ENCODE results near the gene ATP8A2.
"Not testable (repeated sequence)": the region's sequence is repeated elsewhere in the genome, so short reads cannot be mapped to it uniquely, and the experiment has no call there.

Gene ATP8A2

DNA sequence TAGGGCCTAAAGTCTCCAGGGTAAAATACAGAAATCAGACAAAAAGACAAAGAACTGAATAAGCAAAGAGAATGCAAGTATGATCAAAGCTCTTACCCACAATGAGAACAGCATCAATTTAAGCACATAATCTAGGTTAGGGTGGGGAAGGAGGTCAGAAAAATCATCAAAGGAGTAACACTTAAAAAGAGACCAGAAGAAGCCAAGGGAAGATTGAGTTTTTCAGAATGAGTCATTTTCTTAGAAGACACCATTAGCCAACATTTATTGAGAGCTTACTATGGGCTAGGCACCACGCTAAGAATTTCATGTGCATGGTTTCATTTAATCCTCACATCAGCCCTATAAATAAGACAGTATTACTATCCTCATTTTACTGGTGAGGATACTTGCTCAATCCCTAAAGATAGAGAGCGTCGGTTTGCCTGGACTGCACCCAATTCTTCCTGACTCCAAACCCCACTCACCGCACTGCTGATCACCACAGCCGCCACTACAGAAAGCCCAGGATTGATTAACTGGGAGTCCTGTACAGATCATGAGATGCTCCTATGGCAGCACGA, 681.7 kb downstream of the ATP8A2 start:
- no peak for DNase-seq

DNA sequence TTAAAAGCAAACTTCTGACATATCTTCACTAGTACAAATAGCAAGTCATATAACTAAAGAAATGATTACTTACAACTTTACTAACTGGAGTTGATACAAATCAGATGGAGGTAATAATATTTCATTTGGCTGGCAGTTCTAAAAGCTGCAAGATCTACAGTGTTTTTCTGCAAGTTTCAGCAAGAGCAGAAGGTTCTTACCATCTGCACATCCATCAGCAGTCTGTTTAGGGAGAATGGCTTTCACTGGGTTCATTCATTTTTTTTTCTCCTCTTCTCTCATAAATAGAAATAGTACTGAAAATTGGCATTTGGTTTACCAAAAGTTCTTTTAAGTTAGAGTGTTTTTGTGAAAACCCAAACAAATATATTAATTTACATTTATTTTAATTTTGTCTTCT, 683.1 kb downstream of the ATP8A2 start:
- DNase-seq, result no peak

DNA sequence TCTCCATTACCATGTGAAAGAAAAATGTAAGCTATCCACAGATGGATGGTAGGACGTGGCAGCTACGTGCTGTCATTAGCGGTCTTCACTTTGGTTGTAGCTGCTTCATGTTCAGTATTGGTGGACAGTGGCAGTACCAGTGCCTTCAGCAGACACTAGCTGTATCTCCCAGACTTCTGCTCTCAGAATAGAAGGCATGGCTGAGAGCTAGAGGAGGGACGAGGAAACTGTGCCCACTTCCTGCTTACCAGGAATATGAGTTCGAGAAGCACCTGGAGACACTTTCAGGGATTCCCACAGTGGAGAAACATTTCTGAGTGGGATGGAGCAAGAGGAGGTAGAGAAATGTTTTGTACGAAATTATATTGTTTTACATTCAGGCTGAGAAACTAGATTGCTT, 686.9 kb downstream of the ATP8A2 start:
- DNase-seq, result no peak

GRCh38 chr13:26060357-26060756, 688.6 kb downstream of the ATP8A2 start:
- no peak for DNase-seq

- no peak for DNase-seq
These were observed 689.5 kb downstream of the ATP8A2 start for GRCh38 chr13:26061256-26061655.

DNA sequence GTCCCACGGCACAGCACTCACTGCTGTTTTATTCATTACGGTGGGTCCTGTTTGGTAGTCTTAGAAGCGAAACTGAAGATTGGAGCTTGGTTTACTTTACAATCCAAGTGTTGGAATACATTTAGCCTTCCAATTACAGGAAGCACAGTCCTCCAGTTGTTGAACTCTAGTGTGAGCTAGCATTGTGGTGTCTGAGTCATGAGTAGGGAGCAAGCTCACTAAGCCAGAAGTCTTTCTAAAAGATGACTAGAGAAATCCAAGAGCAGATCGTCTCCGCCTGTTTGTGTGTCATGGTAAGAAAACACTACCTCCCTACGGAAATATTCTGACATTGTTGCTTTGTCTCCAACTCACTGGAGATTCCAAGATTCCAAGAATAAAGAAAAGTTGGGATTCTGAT, 690.2 kb downstream of the ATP8A2 start:
- no peak for DNase-seq

DNA sequence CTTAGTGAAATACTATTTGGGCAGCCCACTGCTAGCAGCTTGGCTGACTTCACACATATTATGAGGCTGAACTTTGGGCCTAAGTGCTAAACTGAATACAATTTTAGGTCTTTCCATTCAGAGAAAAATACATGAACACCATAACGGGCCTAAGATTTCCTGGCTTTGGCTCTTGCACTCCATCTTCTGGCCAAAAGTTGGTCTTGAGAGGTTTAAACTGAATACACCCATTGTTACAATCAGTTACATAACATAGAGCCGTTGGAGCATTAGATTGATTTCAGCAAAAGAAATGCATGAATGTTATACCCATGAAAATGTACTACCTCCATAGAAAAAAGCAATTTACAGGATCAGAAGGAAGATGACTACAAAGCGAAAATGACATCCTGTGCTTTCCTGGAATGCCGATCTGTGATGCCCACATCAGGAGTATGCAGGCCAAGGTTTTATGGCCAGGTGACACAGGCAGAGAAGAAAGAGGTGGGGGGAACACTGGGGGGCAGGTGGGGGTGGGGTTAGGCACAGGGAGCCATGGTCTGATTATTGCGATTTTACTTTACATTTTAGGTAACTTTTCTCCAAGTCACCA, 691.2 kb downstream of the ATP8A2 start:
- peak; percentile 38 for DNase-seq

DNA sequence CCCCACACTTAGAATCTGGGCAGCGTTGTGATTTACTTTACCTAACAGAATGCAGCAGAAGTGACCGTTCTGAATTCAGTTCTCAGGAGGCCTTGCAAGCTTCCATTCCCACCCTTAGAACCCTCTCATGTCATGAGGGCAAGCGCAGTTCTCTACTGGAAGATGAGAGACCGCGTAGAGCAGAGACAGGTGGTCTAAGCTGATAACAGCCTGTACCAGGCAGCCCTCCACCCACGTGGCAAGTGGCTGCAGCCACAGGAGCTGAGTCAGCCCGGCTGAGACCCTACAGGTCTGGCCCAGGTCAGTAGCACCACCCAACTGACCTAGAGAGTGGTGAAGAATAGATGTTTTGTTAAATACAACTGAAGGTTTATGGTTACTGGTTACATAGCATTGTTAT, 694.7 kb downstream of the ATP8A2 start:
- not testable (repeated sequence) for DNase-seq

DNA sequence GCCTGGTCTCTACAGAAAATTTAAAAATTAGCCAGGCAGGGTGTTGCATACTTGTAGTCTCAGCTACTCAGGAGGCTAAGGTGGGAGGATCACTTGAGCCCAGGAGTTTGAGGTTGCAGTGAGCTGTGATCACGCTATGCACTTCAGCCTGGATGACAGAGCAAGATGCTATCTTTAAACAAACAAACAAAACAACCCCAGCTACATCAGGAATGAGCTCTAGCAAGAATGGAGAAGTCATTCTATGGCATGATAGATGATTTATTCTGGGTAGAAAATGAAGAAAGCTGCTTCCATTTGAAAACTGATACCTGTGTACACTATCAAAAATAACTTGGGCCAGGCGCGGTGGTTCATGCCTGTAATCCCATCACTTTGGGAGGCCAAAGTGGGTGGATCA, 695.8 kb downstream of the ATP8A2 start:
- DNase-seq, result no peak

DNA sequence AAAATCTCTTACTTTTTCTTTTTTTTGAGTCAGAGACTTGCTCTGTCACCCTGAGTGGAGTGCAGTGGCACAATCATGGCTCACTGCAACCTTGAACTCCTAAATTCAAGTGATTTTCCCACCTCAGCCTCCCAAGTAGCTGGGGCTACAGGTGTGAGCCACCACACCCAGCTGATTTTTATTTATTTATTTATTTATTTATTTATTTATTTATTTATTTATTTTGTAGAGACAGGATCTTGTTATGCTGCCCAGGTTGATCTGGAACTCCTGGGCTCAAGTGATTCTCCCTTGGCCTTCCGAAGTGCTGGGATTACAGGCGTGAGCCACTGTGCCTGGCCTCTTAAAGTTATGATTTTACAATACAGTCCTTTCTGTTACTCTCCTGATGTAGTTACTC, 696.6 kb downstream of the ATP8A2 start:
- DNase-seq, result not testable (repeated sequence)

DNA sequence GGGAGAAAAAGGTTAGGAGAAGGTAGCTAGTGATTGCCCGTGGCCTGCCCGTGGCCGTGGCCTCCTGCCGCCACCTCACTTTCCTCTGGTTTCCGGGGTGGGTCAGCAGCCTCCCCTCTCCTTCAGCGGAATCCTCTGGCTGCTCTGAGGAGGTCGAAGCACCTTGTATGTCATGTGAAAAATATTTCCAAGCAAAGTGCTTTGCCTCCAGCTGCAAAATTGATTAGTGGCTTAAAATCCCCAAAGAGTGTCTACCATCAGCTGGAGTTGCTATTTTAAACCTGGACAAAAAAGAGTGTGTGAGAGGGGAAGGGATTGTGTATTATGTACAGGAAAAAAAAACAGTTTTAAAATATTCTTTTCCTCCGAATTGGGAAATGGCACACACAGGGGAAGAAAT, 697.9 kb downstream of the ATP8A2 start:
- not testable (repeated sequence) for DNase-seq

GRCh38 chr13:26071691-26072090, 699.9 kb downstream of the ATP8A2 start:
- no peak for DNase-seq

DNA sequence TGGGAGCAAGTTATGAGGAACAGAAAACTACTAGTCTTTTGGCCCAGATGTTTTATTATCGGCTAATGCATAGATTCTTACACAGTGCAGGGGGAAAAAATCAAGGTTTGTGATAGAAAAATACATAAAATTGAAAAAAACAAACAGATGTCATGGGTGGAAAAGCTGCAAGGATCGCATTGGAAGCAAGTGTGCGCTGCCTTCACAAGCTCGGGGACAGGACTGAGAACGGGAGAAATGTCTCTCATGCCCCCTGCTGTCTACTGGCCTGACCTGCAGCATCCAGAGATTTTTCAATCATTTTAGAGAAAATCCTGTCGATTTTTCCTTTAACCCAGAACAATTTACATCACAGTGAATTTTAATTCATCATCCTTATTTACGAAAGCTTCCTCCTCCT, 700.6 kb downstream of the ATP8A2 start:
- DNase-seq, result not testable (repeated sequence)

- DNase-seq, result no peak
These were observed 702.9 kb downstream of the ATP8A2 start for GRCh38 chr13:26074706-26075105.

Data from activated T-cell treated with anti-CD3 and anti-CD28 coated beads for 4 hours (primary cell).